ENCODE measurements around the gene SAPCD2. TPM values are rescaled to one million over a fixed set of nuclear protein-coding genes. Genes with fewer than 3 reads are reported as not detected.
A peak's percentile ranks its signal among the peaks of the same experiment; 100 is the strongest.

The SAPCD2 gene
- total and polyA plus RNA-seq, 12 donors, result 0.07 to 1.7 (median 0.58) TPM

DNA sequence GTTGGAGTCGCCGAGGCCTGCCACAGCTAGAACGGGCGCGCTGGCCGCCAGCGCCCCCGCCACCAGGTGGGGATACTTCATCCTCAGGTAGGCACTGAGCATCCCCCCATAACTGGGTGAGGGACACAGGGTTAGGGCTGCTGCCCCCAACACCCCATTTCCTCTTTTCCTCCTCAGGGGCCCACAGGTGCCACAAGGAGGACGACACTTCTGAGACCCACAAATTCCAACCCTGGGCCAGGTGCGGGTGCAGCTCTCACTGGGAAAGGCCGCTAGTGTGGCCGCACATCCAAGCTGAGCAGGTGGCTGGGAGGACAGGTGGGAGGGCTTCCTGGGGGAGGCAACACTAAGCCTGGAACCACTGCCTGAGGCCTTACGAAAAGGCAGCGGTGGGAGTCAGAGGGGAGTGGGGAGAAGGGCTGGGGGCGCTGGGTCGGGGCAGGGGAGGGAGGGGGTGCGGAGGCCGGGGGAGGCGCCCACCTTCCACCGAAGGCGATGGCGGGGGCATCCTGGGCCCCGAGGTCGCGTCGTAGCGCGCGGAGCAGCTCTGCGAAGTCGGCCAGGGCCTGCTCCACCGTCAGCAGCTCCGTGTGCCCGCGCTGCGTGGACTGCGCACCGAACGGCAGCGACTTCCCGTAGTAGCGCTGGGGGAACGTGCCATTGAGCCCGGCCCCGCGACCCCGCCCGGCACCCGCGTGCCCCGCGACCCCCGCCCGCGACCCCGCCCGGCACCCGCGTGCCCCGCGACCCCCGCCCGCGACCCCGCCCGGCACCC lies 43.2 kb upstream of the SAPCD2 start:
- Histone ChIP-seq H3K27me3 (no peaks in the 10 kb centered on the region), H3K4me3 (peak overlapping the region in 1 of 4 donors; percentile 91), H3K4me1 (replicated peaks in 1 of 2) (peaks cover 5 to 11% of the 10 kb centered on the region in 2 donors), H3K27ac (no peak overlapping the region), H3K9me3 (replicated peaks in 1 of 3) (no peaks in the 10 kb centered on the region), H3K36me3 (replicated peaks in 1 of 2) (peaks cover 0 to 39% of the 10 kb centered on the region in 2 donors)
- TF ChIP-seq CTCF (IDR thresholded peaks at IDR 0.05), result no peak
- TF ChIP-seq POLR2A (IDR thresholded peaks at IDR 0.05), result no peak
- DNase-seq, result peak in 1 of 7 donors; percentile 39
- intact Hi-C loops (cut with DNase I), result no loop called here
- 28 to 100% (median 35%) methylated on average over 6 to 63 of the region's 66 CpGs for WGBS, 4 donors

DNA sequence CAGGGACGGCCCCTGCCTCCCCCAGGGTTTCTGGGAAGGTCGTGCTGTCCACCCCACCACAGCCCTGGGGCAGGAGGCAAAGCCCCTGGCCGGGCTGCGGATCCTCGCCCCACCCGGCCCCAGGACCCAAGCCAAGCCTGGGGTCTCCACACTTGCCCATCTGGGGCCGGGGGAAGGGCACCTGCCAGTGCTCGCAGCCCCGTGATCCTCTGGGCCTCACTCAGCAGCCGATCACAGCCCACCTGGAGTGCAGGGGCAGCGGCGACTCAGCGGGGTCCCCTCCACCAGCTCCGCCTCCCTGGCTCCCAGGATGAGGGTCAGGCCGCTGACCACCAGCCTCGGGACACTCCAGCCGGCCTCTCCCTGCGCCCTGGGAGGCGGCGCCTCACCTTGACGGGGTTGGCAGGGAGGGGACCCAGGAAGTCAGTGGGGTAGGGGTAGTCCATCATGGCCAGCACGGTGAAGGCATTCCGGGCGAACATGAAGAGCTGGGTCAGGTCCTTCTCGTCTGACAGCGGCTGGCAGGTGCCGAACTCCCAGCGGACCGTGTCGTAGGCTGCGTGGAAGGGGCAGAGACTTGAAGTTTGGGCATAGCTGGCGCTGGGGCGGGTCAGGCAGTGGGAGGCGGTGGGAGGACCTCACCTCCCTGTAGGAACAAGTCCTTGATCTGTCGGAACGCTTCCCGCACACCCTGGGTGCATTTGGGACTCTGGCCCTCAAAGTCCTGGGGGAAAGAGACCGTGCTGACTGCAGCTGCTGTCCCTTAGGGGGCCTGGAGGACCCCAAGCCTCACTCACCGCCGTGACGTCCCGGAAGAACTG lies 42.4 kb upstream of the SAPCD2 start:
- DNase-seq, result no peak
- intact Hi-C loops (cut with DNase I), result no loop called here
- Histone ChIP-seq H3K4me1 (replicated peaks in 1 of 2) (peaks cover 5 to 11% of the 10 kb centered on the region in 2 donors), H3K27ac (no peak overlapping the region), H3K4me3 (no peak overlapping the region), H3K9me3 (replicated peaks in 1 of 3) (no peaks in the 10 kb centered on the region), H3K36me3 (replicated peaks in 1 of 2) (peaks cover 0 to 47% of the 10 kb centered on the region in 2 donors), H3K27me3 (no peaks in the 10 kb centered on the region)
- no peak for TF ChIP-seq CTCF (IDR thresholded peaks at IDR 0.05)
- no peak for TF ChIP-seq POLR2A (IDR thresholded peaks at IDR 0.05)
- WGBS, 4 donors, result 94 to 99% (median 95%) methylated on average over 14 to 42 of the region's 42 CpGs

DNA sequence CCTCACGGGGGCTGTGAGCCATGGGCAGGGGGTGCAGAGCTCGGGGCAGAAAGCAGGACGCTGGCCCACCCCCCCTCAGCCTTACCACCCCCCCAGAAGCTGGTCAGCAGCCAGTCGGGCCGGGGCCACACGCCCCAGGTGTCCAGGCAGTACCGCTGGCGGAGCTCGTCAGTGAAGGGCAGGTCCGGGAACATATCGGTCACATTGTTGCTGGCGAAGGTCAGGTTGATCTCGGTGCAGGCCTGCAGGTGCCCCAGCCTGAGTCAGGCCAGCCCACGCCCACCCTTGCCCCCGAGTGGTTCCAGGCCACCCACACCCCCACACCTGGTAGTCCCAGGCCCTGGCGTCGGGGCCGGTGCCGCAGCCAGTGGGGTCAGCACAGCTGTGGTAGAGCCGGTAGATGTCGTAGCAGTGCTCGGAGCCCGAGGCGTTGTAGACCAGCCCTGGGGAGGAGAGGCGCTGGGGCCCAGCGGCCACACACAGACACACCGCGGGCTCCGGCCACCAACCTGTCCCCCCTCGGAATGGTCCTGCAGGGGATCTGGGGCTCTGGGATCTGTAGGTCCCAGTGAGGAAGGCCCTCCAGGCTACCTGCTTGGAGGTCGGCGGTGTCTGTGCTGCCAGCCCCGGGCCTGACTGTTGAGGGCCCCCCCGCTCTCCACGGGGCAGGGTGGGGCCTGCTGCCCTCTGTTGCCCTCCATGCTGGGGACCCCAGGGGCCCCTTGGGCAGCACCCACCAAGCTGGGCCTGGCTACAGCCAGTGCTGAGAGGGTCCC lies 41.6 kb upstream of the SAPCD2 start:
- no peak overlapping the region for H3K27ac ChIP-seq
- H3K9me3 ChIP-seq (replicated peaks in 1 of 3), result no peaks in the 10 kb centered on the region
- peaks cover 0 to 55% of the 10 kb centered on the region in 2 donors for H3K36me3 ChIP-seq (replicated peaks in 1 of 2)
- WGBS, 4 donors, result 89 to 97% (median 92%) methylated on average over 6 to 35 of the region's 35 CpGs
- intact Hi-C loops (cut with DNase I), result no loop called here
- no peaks in the 10 kb centered on the region for H3K27me3 ChIP-seq
- DNase-seq, result no peak
- peaks cover 5 to 11% of the 10 kb centered on the region in 2 donors for H3K4me1 ChIP-seq (replicated peaks in 1 of 2)
- no peak for TF ChIP-seq POLR2A (IDR thresholded peaks at IDR 0.05)
- TF ChIP-seq CTCF (IDR thresholded peaks at IDR 0.05), result no peak
- H3K4me3 ChIP-seq, result no peak overlapping the region
